WI38 (cell line): Measurements from ENCODE around the gene LRP1B.

Source experiments
- H3K4me3 ChIP-seq: 2 replicates; pipeline ENCODE4 v1.5.1; 2011; ENCODE audit warnings: low read depth, mild to moderate bottlenecking, control low read depth, low read length
- TF ChIP-seq, protein P1 (sequence below): IDR thresholded peaks from 2 replicates; pipeline ENCODE4 v1.5.1; 2012; ENCODE audit warnings: low read depth, mild to moderate bottlenecking, control low read depth, low read length

Gene LRP1B

GRCh38 chr2:140603416-140603815, 1527.4 kb downstream of the LRP1B start:
- no peak overlapping the region for H3K4me3 ChIP-seq
- TF ChIP-seq, protein P1, sequence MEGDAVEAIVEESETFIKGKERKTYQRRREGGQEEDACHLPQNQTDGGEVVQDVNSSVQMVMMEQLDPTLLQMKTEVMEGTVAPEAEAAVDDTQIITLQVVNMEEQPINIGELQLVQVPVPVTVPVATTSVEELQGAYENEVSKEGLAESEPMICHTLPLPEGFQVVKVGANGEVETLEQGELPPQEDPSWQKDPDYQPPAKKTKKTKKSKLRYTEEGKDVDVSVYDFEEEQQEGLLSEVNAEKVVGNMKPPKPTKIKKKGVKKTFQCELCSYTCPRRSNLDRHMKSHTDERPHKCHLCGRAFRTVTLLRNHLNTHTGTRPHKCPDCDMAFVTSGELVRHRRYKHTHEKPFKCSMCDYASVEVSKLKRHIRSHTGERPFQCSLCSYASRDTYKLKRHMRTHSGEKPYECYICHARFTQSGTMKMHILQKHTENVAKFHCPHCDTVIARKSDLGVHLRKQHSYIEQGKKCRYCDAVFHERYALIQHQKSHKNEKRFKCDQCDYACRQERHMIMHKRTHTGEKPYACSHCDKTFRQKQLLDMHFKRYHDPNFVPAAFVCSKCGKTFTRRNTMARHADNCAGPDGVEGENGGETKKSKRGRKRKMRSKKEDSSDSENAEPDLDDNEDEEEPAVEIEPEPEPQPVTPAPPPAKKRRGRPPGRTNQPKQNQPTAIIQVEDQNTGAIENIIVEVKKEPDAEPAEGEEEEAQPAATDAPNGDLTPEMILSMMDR = no peak

- H3K4me3 ChIP-seq = no peak overlapping the region
- TF ChIP-seq, protein P1 = no peak
These were observed 1529.0 kb downstream of the LRP1B start for GRCh38 chr2:140601801-140602200.

GRCh38 chr2:140601342-140601741, 1529.5 kb downstream of the LRP1B start:
- no peak overlapping the region for H3K4me3 ChIP-seq
- TF ChIP-seq, protein P1 = no peak

DNA sequence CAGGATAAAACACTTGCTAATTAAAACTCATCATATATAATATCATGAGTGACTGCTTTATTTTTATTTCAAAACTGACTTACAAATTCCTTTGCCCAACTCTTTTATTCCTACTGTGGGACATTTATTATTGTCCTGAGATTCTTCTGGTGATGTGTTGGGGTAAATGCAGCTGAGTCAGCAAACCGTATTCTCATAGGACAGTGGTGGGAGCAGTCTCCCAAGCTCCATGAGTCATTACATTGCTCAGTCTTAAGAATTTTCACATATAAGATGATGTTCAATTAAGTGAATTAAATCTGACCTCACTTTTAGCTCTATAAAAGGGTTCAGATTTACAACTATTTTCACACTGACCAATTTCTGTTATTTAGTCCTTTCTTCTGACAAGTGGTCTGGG, 1530.7 kb downstream of the LRP1B start:
- no peak overlapping the region for H3K4me3 ChIP-seq
- TF ChIP-seq, protein P1 = no peak

GRCh38 chr2:140597836-140598235, 1533.0 kb downstream of the LRP1B start:
- no peak overlapping the region for H3K4me3 ChIP-seq
- TF ChIP-seq, protein P1 = no peak

DNA sequence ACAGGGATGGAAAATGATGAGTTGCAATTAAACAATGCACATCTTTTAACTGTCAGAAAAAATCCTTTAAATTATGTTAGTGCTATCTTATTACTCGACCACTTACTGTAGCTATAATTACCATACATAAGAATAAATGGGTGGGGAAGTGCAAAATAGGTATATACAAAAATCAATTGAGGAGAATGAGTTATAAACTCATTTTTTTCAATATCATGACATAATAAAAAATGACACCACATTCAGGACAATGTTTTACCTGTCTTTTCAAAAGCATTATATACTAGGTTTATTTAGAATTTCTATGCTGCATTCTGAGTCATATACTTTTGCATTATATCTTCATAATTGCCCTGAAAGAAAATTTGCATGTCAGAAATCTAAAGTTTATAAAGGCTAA, 1533.6 kb downstream of the LRP1B start:
- H3K4me3 ChIP-seq = no peak overlapping the region
- TF ChIP-seq, protein P1 = no peak

DNA sequence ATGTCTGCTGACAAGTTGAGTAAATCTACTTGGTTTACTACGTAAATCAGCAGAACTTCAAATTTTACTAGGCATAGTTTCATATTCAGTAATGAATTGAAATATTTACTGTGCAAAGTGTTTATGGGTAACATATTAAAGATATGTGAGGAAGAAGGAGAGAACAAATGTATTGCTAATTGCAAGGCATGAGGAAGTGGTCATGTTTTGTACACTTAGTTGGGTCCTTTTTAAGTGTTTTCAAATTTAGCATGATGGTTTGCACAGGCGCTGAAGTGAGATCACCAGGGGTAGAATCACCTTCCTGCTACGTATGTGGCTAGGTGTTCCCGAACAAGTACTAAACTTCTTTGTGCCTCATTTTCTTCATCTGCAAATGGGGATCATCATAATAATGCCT, 1534.4 kb downstream of the LRP1B start:
- TF ChIP-seq, protein P1 = no peak
- no peak overlapping the region for H3K4me3 ChIP-seq
